ENCODE measurements around the gene NFKB1. TPM values are rescaled to one million over a fixed set of nuclear protein-coding genes. Genes with fewer than 3 reads are reported as not detected.

Gene NFKB1
- polyA plus RNA-seq, 1 experiment, result 24.1 TPM

DNA sequence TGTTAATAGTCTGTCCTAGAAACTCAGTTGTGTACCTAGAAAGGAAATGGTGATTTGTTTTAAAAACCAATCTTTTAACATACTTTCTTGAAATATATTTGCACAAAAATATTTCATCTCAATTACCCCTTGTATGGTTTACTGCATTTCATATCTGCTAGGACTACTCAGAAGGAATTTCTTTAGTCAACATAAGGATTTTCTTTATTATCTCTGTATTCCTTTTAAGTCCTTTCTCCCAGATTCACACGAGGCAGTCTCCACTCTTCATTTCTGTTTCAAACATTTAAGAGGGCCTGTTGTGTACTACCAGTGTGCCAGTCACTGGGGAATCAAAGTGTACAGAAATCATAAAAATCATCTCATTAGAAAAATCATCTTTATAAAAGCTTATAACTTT lies 28.8 kb downstream of the NFKB1 start:
- no peak overlapping the region for H3K4me3 ChIP-seq (ENCODE audit: low read depth, low read length)
- CTCF ChIA-PET, result interaction anchor here (1.8 kb wide), 1 partner anchor 80 kb away, joined by 4 read pairs; no protein-coding TSS in a partner anchor
- POLR2A ChIA-PET, result no interaction called here
- no peak for DNase-seq (ENCODE audit: low read depth, low spot score)
- H3K9me3 ChIP-seq (ENCODE audit: control insufficient read depth, insufficient read depth, low read length), result no peaks in the 10 kb centered on the region
- no peak overlapping the region for H3K27ac ChIP-seq (ENCODE audit: low read depth, low read length)
- no peaks in the 10 kb centered on the region for H3K27me3 ChIP-seq (ENCODE audit: control insufficient read depth, insufficient read depth, low read length)
- TF ChIP-seq, protein P1, sequence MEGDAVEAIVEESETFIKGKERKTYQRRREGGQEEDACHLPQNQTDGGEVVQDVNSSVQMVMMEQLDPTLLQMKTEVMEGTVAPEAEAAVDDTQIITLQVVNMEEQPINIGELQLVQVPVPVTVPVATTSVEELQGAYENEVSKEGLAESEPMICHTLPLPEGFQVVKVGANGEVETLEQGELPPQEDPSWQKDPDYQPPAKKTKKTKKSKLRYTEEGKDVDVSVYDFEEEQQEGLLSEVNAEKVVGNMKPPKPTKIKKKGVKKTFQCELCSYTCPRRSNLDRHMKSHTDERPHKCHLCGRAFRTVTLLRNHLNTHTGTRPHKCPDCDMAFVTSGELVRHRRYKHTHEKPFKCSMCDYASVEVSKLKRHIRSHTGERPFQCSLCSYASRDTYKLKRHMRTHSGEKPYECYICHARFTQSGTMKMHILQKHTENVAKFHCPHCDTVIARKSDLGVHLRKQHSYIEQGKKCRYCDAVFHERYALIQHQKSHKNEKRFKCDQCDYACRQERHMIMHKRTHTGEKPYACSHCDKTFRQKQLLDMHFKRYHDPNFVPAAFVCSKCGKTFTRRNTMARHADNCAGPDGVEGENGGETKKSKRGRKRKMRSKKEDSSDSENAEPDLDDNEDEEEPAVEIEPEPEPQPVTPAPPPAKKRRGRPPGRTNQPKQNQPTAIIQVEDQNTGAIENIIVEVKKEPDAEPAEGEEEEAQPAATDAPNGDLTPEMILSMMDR (IDR thresholded peaks at IDR 0.05; ENCODE audit: low read depth, low read length), result no peak

DNA sequence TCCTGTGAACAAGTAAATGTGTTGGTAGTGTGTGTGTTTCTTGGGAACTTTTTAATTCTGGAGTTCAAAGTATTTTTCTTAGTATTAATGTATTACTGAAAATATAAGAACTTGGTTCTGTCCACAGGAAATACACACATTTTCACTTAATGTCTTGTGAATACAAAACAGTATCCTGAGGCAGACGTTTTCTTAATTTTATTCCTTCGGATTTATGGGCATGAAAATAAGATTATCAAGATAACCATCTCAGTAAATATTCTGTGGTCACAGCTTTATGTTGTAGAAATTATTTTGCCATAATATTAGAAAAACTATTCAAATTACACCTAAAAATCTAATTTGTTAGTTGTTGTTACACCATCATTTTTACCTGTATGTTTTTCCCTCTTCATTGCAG lies 29.8 kb downstream of the NFKB1 start:
- Histone ChIP-seq H3K9me3 (ENCODE audit: control insufficient read depth, insufficient read depth, low read length) (no peaks in the 10 kb centered on the region), H3K4me3 (ENCODE audit: low read depth, low read length) (no peak overlapping the region), H3K27me3 (ENCODE audit: control insufficient read depth, insufficient read depth, low read length) (no peaks in the 10 kb centered on the region), H3K27ac (ENCODE audit: low read depth, low read length) (no peak overlapping the region)
- ChIA-PET CTCF (no interaction called here), POLR2A (no interaction called here)
- no peak for DNase-seq (ENCODE audit: low read depth, low spot score)
- TF ChIP-seq, protein P1 (IDR thresholded peaks at IDR 0.05; ENCODE audit: low read depth, low read length), result no peak

DNA sequence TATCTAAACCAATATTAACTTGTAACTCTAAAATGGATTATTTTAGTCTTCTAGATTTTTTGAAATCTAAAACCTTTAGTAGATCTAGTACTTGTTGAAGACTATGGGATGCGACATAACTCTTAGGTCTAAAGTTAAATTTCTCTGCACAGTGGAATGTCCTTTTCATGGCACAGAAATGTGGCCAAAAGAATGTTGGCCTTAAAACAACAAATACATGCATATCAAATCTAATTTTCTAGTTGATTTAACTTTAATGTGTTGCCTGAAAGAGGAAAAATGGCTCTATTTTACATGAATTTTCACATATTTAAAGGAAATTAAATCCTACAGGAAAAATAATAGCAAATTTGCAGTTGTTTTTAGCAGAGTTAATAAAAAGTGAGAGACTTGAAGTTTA lies 30.3 kb downstream of the NFKB1 start:
- no peak overlapping the region for H3K4me3 ChIP-seq (ENCODE audit: low read depth, low read length)
- POLR2A ChIA-PET, result no interaction called here
- DNase-seq (ENCODE audit: low read depth, low spot score), result no peak

DNA sequence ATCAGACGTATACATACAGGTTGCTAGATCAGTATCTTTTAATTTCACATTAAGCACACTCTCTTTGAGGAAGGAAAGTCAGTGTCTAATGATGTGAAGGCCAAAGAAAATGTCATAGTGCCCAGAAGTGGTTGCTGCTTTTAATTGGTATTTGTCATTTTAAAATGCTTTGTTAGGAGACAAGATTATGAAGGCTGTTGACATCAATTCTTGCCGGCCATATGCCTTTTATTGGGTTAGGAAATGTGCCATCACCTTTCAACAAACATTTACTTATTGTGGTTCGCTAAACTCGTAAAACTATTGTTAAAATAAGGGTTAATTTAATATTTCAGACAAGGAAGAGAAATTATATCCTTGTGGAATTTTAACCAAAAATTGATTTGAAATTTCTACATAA lies 32.2 kb downstream of the NFKB1 start:
- no peak overlapping the region for H3K27ac ChIP-seq (ENCODE audit: low read depth, low read length)
- no peaks in the 10 kb centered on the region for H3K9me3 ChIP-seq (ENCODE audit: control insufficient read depth, insufficient read depth, low read length)
- DNase-seq (ENCODE audit: low read depth, low spot score), result no peak
- ChIA-PET CTCF (interaction anchor here (1.1 kb wide), 1 partner anchor 11 kb away, joined by 3 read pairs; no protein-coding TSS in a partner anchor), POLR2A (no interaction called here)
- no peaks in the 10 kb centered on the region for H3K27me3 ChIP-seq (ENCODE audit: control insufficient read depth, insufficient read depth, low read length)
- TF ChIP-seq, protein P1 (IDR thresholded peaks at IDR 0.05; ENCODE audit: low read depth, low read length), result no peak
- H3K4me3 ChIP-seq (ENCODE audit: low read depth, low read length), result no peak overlapping the region

More for the DNA sequence above, 30.3 kb downstream of the NFKB1 start:
- Histone ChIP-seq H3K27ac (ENCODE audit: low read depth, low read length) (no peak overlapping the region), H3K27me3 (ENCODE audit: control insufficient read depth, insufficient read depth, low read length) (no peaks in the 10 kb centered on the region), H3K9me3 (ENCODE audit: control insufficient read depth, insufficient read depth, low read length) (no peaks in the 10 kb centered on the region)
- CTCF ChIA-PET, result no interaction called here
- TF ChIP-seq, protein P1 (IDR thresholded peaks at IDR 0.05; ENCODE audit: low read depth, low read length), result no peak

DNA sequence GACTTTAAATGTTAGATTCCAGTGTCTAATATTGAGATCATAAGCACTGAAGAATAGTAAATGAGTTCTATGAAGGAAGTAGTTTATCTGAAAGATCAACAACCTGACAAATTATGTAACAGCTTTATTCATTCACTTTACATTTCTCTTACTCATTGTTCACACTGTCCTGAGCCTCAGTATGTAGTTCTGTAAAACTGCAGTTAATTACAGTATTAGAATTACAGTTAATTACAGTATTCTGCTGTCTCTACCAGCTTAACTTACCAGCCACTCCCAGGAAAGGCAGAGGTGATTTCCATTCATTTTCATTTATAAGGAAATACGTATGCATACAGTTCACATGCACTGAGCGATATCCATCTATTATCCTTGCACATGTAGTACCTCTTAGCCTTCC lies 32.7 kb downstream of the NFKB1 start:
- Histone ChIP-seq H3K27ac (ENCODE audit: low read depth, low read length) (no peak overlapping the region), H3K4me3 (ENCODE audit: low read depth, low read length) (no peak overlapping the region), H3K27me3 (ENCODE audit: control insufficient read depth, insufficient read depth, low read length) (no peaks in the 10 kb centered on the region), H3K9me3 (ENCODE audit: control insufficient read depth, insufficient read depth, low read length) (no peaks in the 10 kb centered on the region)
- no peak for DNase-seq (ENCODE audit: low read depth, low spot score)
- ChIA-PET CTCF (no interaction called here), POLR2A (no interaction called here)
- TF ChIP-seq, protein P1 (IDR thresholded peaks at IDR 0.05; ENCODE audit: low read depth, low read length), result no peak

Data from AG04450 (cell line).